Prostate gland (tissue), 2 donors: ENCODE measurements around the gene SP6. TPM values are rescaled to one million over a fixed set of nuclear protein-coding genes. Genes with fewer than 3 reads are reported as not detected.

Experiments used
- DNase-seq: peaks from one replicate; pipeline ENCODE4 v3.0.0-alpha.2; 2019; ENCODE audit warnings: low spot score
- H3K27ac ChIP-seq, 2 donors: fragments of 200-600 bp; sonication (generic); 2 replicates each; pipeline ENCODE4 v1.5.1; 2017 to 2019
- H3K27me3 ChIP-seq: fragments of 200-600 bp; sonication (generic); replicated peaks from 2 replicates; pipeline ENCODE4 v1.5.1; 2019; ENCODE audit not compliant: insufficient read depth
- H3K36me3 ChIP-seq, 2 donors: fragments of 200-600 bp; sonication (generic); 1 replicate in 1 of 2; 2 replicates in 1 of 2; pipeline versions ENCODE4 v1.5.1 to v1.8.1; 2017 to 2019
- H3K4me1 ChIP-seq: fragments of 200-600 bp; sonication (generic); replicated peaks from 2 replicates; pipeline ENCODE4 v1.5.1; 2019
- H3K4me3 ChIP-seq, 2 donors: fragments of 200-600 bp; sonication (generic); 2 replicates each; pipeline ENCODE4 v1.5.1; 2017 to 2019
- H3K9me3 ChIP-seq: fragments of 200-600 bp; sonication (generic); 2 replicates; pipeline ENCODE4 v1.5.1; 2017
- POLR2A ChIP-seq: fragments of 450-650 bp; IDR thresholded peaks from one replicate; pipeline ENCODE4 v1.6.1; 2016; ENCODE audit warnings: antibody characterized with exemption, mild to moderate bottlenecking
- POLR2AphosphoS5 ChIP-seq: sonication (generic); formaldehyde crosslinking; IDR thresholded peaks from one replicate; pipeline ENCODE4 v1.6.1; 2017; ENCODE audit warnings: antibody characterized with exemption
- WGBS: methylation state at CpG from one replicate; pipeline ENCODE4 v1.1.5; 2018; 5-methylcytosine and 5-hydroxymethylcytosine counted together
- intact Hi-C: fragments of 100-400 bp; cut with DNase I; formaldehyde crosslinking; loops from one replicate; pipeline ENCODE4 v1.14.2; 2022
- total RNA-seq, 2 donors: library from RNA; depleted of rRNA; stranded (reverse); fragments of >200 nt; gene quantifications; one replicate each; pipeline ENCODE4 v1.1.0, GENCODE V29; 2016
- TF ChIP-seq, protein P1 (sequence below), 4 experiments: fragments of 200-600 bp in 2 of 4; fragments of 450-650 bp in 2 of 4; sonication (generic) in 2 of 4; IDR thresholded peaks; 1 replicate in 3 of 4; 2 replicates in 1 of 4; pipeline ENCODE4 v1.5.1; 2016 to 2019; ENCODE audit warnings: antibody characterized with exemption in 4 of 4, mild to moderate bottlenecking in 2 of 4, moderate library complexity in 2 of 4

The SP6 gene
- total RNA-seq, 2 donors from 2014 or later: 1.4 to 3.1 TPM

DNA sequence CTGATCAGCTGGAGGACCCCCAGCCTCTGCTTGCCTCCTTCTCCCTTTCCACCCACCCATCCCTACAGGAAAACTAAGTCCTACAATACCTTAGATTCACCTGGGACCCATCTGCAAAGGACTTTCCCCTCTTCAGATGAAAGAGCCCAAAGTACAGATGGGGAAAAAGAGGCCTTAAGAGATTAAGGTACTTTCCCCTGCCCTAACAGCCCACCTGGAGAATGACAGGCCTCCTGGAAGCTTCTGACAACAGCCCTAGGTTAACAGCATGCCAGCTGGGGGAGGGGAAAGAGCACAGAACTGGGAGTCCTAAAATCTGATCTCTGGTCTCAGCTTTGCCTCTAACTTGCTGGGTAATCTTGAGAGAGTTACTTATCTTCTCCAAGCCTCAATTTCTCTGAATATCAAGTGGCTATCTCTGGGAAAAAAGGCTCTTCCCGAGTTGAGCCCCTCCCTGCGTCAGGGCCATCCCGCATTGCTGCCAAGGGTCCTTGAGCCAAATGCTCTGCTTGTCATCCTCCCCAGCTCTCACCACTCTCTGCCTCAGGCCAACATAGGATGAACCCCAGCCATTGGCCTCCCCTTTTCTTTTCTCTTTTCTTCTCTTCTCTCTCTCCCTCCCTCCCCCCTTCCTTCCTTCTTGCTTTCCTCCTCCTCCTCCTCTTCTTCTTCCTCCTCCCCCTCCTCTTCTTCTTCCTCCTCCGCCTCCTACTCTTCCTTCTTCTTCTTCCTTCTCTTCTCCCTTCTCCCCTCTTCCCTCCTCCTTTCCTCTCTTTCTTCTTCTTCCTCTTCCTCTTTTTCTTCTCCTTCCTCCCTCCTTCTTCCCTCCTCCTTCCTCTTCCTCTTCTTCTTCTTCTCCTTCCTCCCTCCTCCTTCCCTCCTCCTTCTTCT, 22.5 kb upstream of the SP6 start:
- H3K27me3 ChIP-seq: peaks cover 5% of the 10 kb centered on the region

DNA sequence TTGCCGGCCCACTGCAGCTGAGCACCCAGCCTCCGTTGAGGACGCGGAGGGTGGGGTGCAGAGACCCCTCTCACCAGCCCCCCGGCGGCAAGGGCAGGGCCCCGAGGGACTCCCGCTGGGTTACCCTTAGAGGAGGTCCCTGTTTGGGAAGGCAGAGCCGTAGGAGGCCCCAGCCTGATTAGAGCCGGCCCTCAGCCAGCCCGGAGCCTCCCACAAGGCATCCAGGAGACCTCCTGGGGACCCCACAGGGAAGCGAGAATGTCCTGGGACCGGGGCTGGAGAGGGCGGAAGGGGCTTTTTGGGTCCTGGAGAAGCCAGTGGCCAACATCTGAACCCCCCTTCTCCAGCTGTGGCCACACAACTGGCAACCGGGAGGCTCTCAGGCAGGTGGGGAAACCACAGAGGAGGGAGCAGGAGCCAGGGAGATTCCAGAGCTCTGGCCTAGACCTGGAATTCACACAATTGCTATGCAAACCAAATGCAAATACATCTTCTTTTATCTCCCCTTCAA, 21.7 kb upstream of the SP6 start:
- H3K4me1 ChIP-seq: peaks cover 5% of the 10 kb centered on the region
- WGBS: 51% methylated on average over 14 of the region's 15 CpGs
- intact Hi-C loops: no loop called here
- H3K9me3 ChIP-seq: no peaks in the 10 kb centered on the region
- H3K27ac ChIP-seq: no peak overlapping the region
- H3K4me3 ChIP-seq: no peak overlapping the region
- no peaks in the 10 kb centered on the region for H3K36me3 ChIP-seq
- DNase-seq: no peak
- TF ChIP-seq POLR2A (no peak), POLR2AphosphoS5 (no peak)
- TF ChIP-seq, protein P1, sequence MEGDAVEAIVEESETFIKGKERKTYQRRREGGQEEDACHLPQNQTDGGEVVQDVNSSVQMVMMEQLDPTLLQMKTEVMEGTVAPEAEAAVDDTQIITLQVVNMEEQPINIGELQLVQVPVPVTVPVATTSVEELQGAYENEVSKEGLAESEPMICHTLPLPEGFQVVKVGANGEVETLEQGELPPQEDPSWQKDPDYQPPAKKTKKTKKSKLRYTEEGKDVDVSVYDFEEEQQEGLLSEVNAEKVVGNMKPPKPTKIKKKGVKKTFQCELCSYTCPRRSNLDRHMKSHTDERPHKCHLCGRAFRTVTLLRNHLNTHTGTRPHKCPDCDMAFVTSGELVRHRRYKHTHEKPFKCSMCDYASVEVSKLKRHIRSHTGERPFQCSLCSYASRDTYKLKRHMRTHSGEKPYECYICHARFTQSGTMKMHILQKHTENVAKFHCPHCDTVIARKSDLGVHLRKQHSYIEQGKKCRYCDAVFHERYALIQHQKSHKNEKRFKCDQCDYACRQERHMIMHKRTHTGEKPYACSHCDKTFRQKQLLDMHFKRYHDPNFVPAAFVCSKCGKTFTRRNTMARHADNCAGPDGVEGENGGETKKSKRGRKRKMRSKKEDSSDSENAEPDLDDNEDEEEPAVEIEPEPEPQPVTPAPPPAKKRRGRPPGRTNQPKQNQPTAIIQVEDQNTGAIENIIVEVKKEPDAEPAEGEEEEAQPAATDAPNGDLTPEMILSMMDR (IDR thresholded peaks at IDR 0.05): no peak
- peaks cover 5% of the 10 kb centered on the region for H3K27me3 ChIP-seq

More for the DNA sequence above, 22.5 kb upstream of the SP6 start:
- H3K4me3 ChIP-seq: no peak overlapping the region
- TF ChIP-seq POLR2A (no peak), POLR2AphosphoS5 (no peak)
- TF ChIP-seq, protein P1 (IDR thresholded peaks at IDR 0.05): no peak
- H3K36me3 ChIP-seq: no peaks in the 10 kb centered on the region
- no peaks in the 10 kb centered on the region for H3K9me3 ChIP-seq
- no peak overlapping the region for H3K27ac ChIP-seq
- intact Hi-C loops: no loop called here
- H3K4me1 ChIP-seq: peaks cover 5% of the 10 kb centered on the region
- WGBS: 69% methylated on average over 4 of the region's 4 CpGs
- DNase-seq: no peak

DNA sequence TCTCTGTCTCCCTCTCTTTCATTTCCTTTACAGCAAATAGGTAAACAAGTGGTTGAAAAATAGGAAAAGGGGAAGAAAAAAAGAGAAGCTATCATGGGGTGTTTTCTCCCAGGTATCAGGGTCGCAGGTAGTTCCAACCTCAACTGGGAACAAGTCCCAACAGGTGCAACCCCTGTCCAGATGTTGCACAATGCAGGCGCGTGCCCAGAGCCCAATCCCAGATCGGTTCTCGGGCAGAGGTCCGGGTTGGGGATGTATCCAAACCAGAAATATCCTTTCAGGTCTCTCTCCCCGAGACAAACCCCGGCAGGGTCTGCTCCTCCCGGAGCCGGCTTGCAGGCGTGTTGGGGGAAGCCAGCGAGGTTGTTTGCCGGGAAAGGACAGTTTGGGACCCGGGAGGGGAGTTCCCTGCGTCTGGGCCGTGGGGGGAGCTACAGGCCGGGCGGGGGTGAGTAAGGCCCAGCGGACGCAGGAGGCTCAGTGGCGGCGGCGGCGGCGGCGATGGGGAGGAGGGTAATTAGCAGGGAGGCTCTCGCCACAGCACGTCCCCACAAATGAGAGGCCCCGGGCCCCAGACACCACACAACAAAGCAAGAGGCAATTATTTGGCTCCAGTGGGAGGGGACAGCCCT, 21.2 kb upstream of the SP6 start:
- Histone ChIP-seq H3K9me3 (no peaks in the 10 kb centered on the region), H3K4me3 (no peak overlapping the region), H3K36me3 (no peaks in the 10 kb centered on the region), H3K27ac (no peak overlapping the region), H3K27me3 (peaks cover 10% of the 10 kb centered on the region), H3K4me1 (peaks cover 5% of the 10 kb centered on the region)
- 8% methylated on average over 29 of the region's 29 CpGs for WGBS
- intact Hi-C loops: no loop called here
- DNase-seq: no peak
- TF ChIP-seq POLR2AphosphoS5: no peak
- TF ChIP-seq, protein P1 (IDR thresholded peaks at IDR 0.05): no peak
- no peak for TF ChIP-seq POLR2A

DNA sequence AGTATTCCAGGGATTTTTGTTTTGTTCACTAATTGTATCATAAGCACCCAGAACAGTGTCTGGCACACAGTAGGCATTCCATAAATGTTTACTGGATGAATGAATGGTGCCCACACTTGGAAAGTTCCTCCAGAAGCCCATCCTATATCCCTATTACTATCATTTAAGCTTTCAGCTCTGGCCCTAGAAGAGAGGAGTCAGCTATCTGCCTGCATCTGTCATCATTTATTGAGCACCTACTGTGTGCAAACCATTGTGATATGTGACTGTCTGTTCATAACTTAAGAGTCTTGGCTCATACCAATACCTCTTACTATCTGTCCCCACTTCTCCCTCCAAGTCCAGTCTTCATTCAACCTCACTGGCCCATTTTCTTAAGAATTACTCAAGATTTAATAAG, 20.1 kb upstream of the SP6 start:
- no peaks in the 10 kb centered on the region for H3K36me3 ChIP-seq
- TF ChIP-seq POLR2A (no peak), POLR2AphosphoS5 (no peak)
- TF ChIP-seq, protein P1 (IDR thresholded peaks at IDR 0.05): no peak
- no peaks in the 10 kb centered on the region for H3K9me3 ChIP-seq
- H3K27me3 ChIP-seq: peaks cover 10% of the 10 kb centered on the region
- peaks cover 5% of the 10 kb centered on the region for H3K4me1 ChIP-seq
- no peak overlapping the region for H3K27ac ChIP-seq
- DNase-seq: no peak
- H3K4me3 ChIP-seq: no peak overlapping the region
- intact Hi-C loops: no loop called here
